Panc1 (cell line): ENCODE data around the gene TMEM229B. TPM values are rescaled to one million over a fixed set of nuclear protein-coding genes. Genes with fewer than 3 reads are reported as not detected.

Experiments
- ATAC-seq: fragments of 200-7000 bp; cut with Tn5 transposase; 2 replicates; pipeline ENCODE4 v1.9.1; 2020; ENCODE audit warnings: mild to moderate bottlenecking, moderate library complexity
- BruUV-seq: library from RNA; stranded (reverse); fragments of 400-500 nt; replicated peaks from 2 replicates; lab custom pipeline; 2021; lab: Mats Ljungman, UMichigan
- CTCF ChIA-PET: fragments of 300-600 bp; sonication (Branson Sonifier 250); formaldehyde crosslinking; loops from one replicate; lab custom pipeline; 2022; ENCODE audit warnings: antibody characterized with exemption; lab: Charles Lee
- POLR2A ChIA-PET: fragments of 300-600 bp; sonication (Branson Sonifier 250); formaldehyde crosslinking; loops from one replicate; lab custom pipeline; 2022; ENCODE audit warnings: antibody characterized with exemption; lab: Charles Lee
- DNase-seq: peaks from one replicate; pipeline ENCODE4 v3.0.0-alpha.2; 2010; ENCODE audit warnings: low read depth, low spot score
- H3K27ac ChIP-seq: 2 replicates; pipeline ENCODE4 v1.5.1; 2011; ENCODE audit warnings: mild to moderate bottlenecking, low read length, inconsistent platforms
- H3K27me3 ChIP-seq: fragments of 200-500 bp; sonication (Bioruptor generic); 2 replicates; pipeline ENCODE4 v1.6.0; 2014; ENCODE audit warnings: low read length, inconsistent platforms; ENCODE audit not compliant: control insufficient read depth, insufficient read depth
- H3K36me3 ChIP-seq: fragments of 200-500 bp; sonication (Bioruptor generic); 2 replicates; pipeline ENCODE4 v1.5.1; 2014; ENCODE audit warnings: inconsistent platforms, mild to moderate bottlenecking, low read length, moderate library complexity; ENCODE audit not compliant: control insufficient read depth, insufficient read depth
- H3K4me1 ChIP-seq: 2 replicates; pipeline ENCODE4 v1.5.1; 2011; ENCODE audit warnings: inconsistent platforms, mild to moderate bottlenecking, low read length, moderate library complexity; ENCODE audit not compliant: control insufficient read depth, insufficient read depth
- H3K4me3 ChIP-seq, 2 experiments: 2 replicates each; pipeline ENCODE4 v1.5.1; 2011 to 2012; ENCODE audit warnings: low read depth in 2 of 2, low read length in 2 of 2, mild to moderate bottlenecking in 2 of 2, inconsistent platforms in 1 of 2, moderate library complexity in 1 of 2
- H3K9me3 ChIP-seq: fragments of 200-500 bp; sonication (Bioruptor generic); 2 replicates; pipeline ENCODE4 v1.5.1; 2014; ENCODE audit warnings: low read depth, mild to moderate bottlenecking, inconsistent platforms, low read length, moderate library complexity; ENCODE audit not compliant: control insufficient read depth, insufficient read depth
- CTCF ChIP-seq: fragments of 450-650 bp; IDR thresholded peaks from 2 replicates; pipeline ENCODE4 v1.5.1; 2017; ENCODE audit warnings: mild to moderate bottlenecking
- POLR2AphosphoS5 ChIP-seq: IDR thresholded peaks from 2 replicates; pipeline ENCODE4 v1.6.1; 2012; ENCODE audit warnings: mild to moderate bottlenecking, low read depth, low read length, moderate library complexity
- REST ChIP-seq, 2 experiments: IDR thresholded peaks; 2 replicates each; pipeline ENCODE4 v1.6.1; 2011 to 2012; ENCODE audit warnings: low read depth in 2 of 2, control low read depth in 1 of 2, low read length in 1 of 2, mild to moderate bottlenecking in 1 of 2, moderate library complexity in 1 of 2; ENCODE audit not compliant: insufficient read depth in 1 of 2
- SIN3A ChIP-seq: IDR thresholded peaks from 2 replicates; pipeline ENCODE4 v1.6.1; 2012; ENCODE audit warnings: low read depth, mild to moderate bottlenecking, low read length, moderate library complexity, borderline replicate concordance; ENCODE audit not compliant: insufficient read depth
- TCF7L2 ChIP-seq: IDR thresholded peaks from 2 replicates; pipeline ENCODE4 v1.6.1; 2011; ENCODE audit warnings: mild to moderate bottlenecking, low read depth, low read length, inconsistent platforms
- in situ Hi-C: cut with HindIII; loops from 2 replicates; pipeline ENCODE4 v1.10.0; 2016; ENCODE audit warnings: low sequenced_read_pairs, low pct_unique_long_range_greater_than_20kb
- intact Hi-C: fragments of 100-400 bp; cut with micrococcal nuclease; formaldehyde crosslinking; loops from one replicate; pipeline ENCODE4 v1.10.0; 2022; ENCODE audit not compliant: unreplicated experiment
- total RNA-seq: library from RNA; stranded (reverse); gene quantifications from one replicate; pipeline ENCODE4 v1.2.1, GENCODE V29; 2021; ENCODE audit not compliant: unreplicated experiment

The TMEM229B gene
- total RNA-seq, 1 experiment from 2014 or later = 1.6 TPM

GRCh38 chr14:67529947-67530935 lies 41.7 kb upstream of the TMEM229B start:
- ChIA-PET POLR2A (no interaction called here), CTCF (interaction anchor here (0.5 kb wide), 1 partner anchor 134 kb away, joined by 3 read pairs; no protein-coding TSS in a partner anchor)
- DNase-seq (no peak), ATAC-seq (no peak)
- TF ChIP-seq CTCF (no peak), REST (IDR thresholded peaks at IDR 0.05; ENCODE audit: insufficient read depth in 1 of 2, low read depth in 2 of 2, low read length in 1 of 2) (no peak), POLR2AphosphoS5 (no peak), TCF7L2 (no peak), SIN3A (no peak)
- H3K9me3 ChIP-seq = no peaks in the 10 kb centered on the region
- no peaks in the 10 kb centered on the region; the same call in 1 of the 2 replicates for H3K36me3 ChIP-seq
- no TSS peak for BruUV-seq
- intact Hi-C loops (loop anchor here (5.0 kb wide), 1 partner anchor 42 kb away; no protein-coding TSS in a partner anchor), in situ Hi-C loops (no loop called here)
- H3K4me1 ChIP-seq = no peaks in the 10 kb centered on the region
- H3K27ac ChIP-seq = no peak overlapping the region
- H3K4me3 ChIP-seq = no peak overlapping the region
- H3K27me3 ChIP-seq = peaks cover 2% of the 10 kb centered on the region; the same call in 1 of the 2 replicates

- H3K4me1 ChIP-seq = no peaks in the 10 kb centered on the region
- intact Hi-C loops = loop anchor here (5.0 kb wide), 1 partner anchor 44 kb away; no protein-coding TSS in a partner anchor
- DNase-seq = no peak
- no peak overlapping the region for H3K4me3 ChIP-seq
- H3K27me3 ChIP-seq = peaks cover 4% of the 10 kb centered on the region; the same call in 1 of the 2 replicates
- TF ChIP-seq CTCF (no peak), SIN3A (no peak), REST (IDR thresholded peaks at IDR 0.05; ENCODE audit: insufficient read depth in 1 of 2, low read depth in 2 of 2, low read length in 1 of 2) (no peak), POLR2AphosphoS5 (no peak), TCF7L2 (no peak)
- no peaks in the 10 kb centered on the region; the same call in 1 of the 2 replicates for H3K36me3 ChIP-seq
- no peaks in the 10 kb centered on the region for H3K9me3 ChIP-seq
- H3K27ac ChIP-seq = no peak overlapping the region
- no peak for ATAC-seq
- BruUV-seq = no TSS peak
- ChIA-PET CTCF (no interaction called here), POLR2A (no interaction called here)
- in situ Hi-C loops = no loop called here
These were observed 39.8 kb upstream of the TMEM229B start for GRCh38 chr14:67528276-67528675.
